CD4-positive, CD25-positive, alpha-beta regulatory T cell (primary cell): ENCODE data around the gene KCNMA1. TPM values are rescaled to one million over a fixed set of nuclear protein-coding genes. Genes with fewer than 3 reads are reported as not detected.

ENCODE experiments used
- ATAC-seq, 2 donors: fragments of 150-1000 bp; cut with Tn5 transposase; one replicate each; pipeline ENCODE4 v1.10.0; 2021; ENCODE audit warnings: low read depth in 2 of 2, moderate number of reproducible peaks in 2 of 2, moderate library complexity in 1 of 2
- DNase-seq, 3 donors: peaks; one replicate each; pipeline versions ENCODE4 v3.0.0 to v3.0.0-alpha.2; 2012 to 2022; ENCODE audit warnings: mixed read lengths in 1 of 3
- H3K27ac ChIP-seq: one replicate; pipeline ENCODE4 v1.7.0; 2013; ENCODE audit warnings: mild to moderate bottlenecking, low read length; ENCODE audit not compliant: insufficient read depth, poor library complexity, severe bottlenecking
- H3K27me3 ChIP-seq: one replicate; pipeline ENCODE4 v1.7.0; 2013; ENCODE audit warnings: low read length; ENCODE audit not compliant: control insufficient read depth, insufficient read depth
- H3K36me3 ChIP-seq: one replicate; pipeline ENCODE4 v1.7.0; 2013; ENCODE audit warnings: mild to moderate bottlenecking, low read length, moderate library complexity; ENCODE audit not compliant: control insufficient read depth, insufficient read depth
- H3K4me1 ChIP-seq: 2 replicates; pipeline ENCODE4 v1.7.0; 2013; ENCODE audit warnings: mild to moderate bottlenecking, low read length; ENCODE audit not compliant: insufficient read depth, control insufficient read depth, poor library complexity, severe bottlenecking
- H3K4me3 ChIP-seq: one replicate; pipeline ENCODE4 v1.7.0; 2013; ENCODE audit warnings: low read depth, mild to moderate bottlenecking, low read length, moderate library complexity
- H3K9me3 ChIP-seq, 2 experiments: 1 replicate in 1 of 2; 2 replicates in 1 of 2; pipeline ENCODE4 v1.7.0; 2013; ENCODE audit warnings: low read length in 2 of 2, mild to moderate bottlenecking in 1 of 2, moderate library complexity in 1 of 2; ENCODE audit not compliant: control insufficient read depth in 2 of 2
- H3K27ac Mint-ChIP-seq, 3 donors: one replicate each; pipeline ENCODE4 v1.8.0; 2020 to 2022; ENCODE audit warnings: mild to moderate bottlenecking in 3 of 3, mixed read lengths in 3 of 3, moderate library complexity in 2 of 3
- H3K27me3 Mint-ChIP-seq: one replicate; pipeline ENCODE4 v1.8.0; 2022; ENCODE audit warnings: mild to moderate bottlenecking, mixed read lengths
- H3K36me3 Mint-ChIP-seq: one replicate; pipeline ENCODE4 v1.8.0; 2020; ENCODE audit warnings: mixed read lengths
- H3K4me1 Mint-ChIP-seq, 4 donors: one replicate each; pipeline ENCODE4 v1.8.0; 2020 to 2022; ENCODE audit warnings: mixed read lengths in 4 of 4, mild to moderate bottlenecking in 1 of 4
- H3K4me3 Mint-ChIP-seq, 4 donors: one replicate each; pipeline ENCODE4 v1.8.0; 2020 to 2022; ENCODE audit warnings: mild to moderate bottlenecking in 4 of 4, mixed read lengths in 4 of 4, moderate library complexity in 3 of 4
- H3K9me3 Mint-ChIP-seq, 7 donors: one replicate each; pipeline ENCODE4 v1.8.0; 2020 to 2022; ENCODE audit warnings: mixed read lengths in 7 of 7, mild to moderate bottlenecking in 3 of 7, moderate library complexity in 2 of 7
- polyA plus RNA-seq, 4 donors: library from polyadenylated mRNA; unstranded; fragments of 300-500 nt; fragmentation: Illumina TruSeq; gene quantifications; one replicate each; pipeline ENCODE4 v1.2.3, GENCODE V29; 2021
- total RNA-seq: library from RNA; stranded (reverse); gene quantifications from one replicate; pipeline ENCODE4 v1.2.3, GENCODE V29; 2022

Gene KCNMA1
- total and polyA plus RNA-seq, 5 donors from 2014 or later: not detected

DNA sequence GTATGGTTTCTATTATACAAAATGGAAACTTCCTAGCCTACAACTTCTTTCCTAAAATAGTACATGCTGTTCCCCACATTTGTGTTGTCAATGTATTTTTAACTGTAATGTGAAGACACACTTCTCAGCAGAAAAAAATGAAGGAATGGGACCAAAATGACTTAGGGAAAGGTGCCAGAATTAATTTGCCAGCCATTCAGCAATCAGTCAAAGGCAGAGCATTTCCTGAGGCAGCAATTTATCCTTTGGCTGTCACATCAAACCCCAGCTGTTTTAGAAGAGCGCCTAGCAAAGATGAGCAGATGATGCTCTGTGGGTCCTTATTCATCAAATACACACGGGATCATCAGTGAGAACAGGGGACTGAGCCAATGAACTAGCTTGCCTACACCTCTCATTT, 592.5 kb downstream of the KCNMA1 start:
- no peaks in the 10 kb centered on the region for H3K27me3 Mint-ChIP-seq
- H3K4me1 Mint-ChIP-seq: peaks cover 0 to 9% (median 0%) of the 10 kb centered on the region in 4 donors
- no peak for DNase-seq
- no peaks in the 10 kb centered on the region for H3K36me3 Mint-ChIP-seq
- Histone ChIP-seq H3K4me1 (peaks cover 7% of the 10 kb centered on the region), H3K27me3 (no peaks in the 10 kb centered on the region), H3K9me3 (no peaks in the 10 kb centered on the region), H3K27ac (no peak overlapping the region), H3K4me3 (no peak overlapping the region), H3K36me3 (no peaks in the 10 kb centered on the region)
- no peak overlapping the region for H3K4me3 Mint-ChIP-seq
- ATAC-seq: no peak
- no peak overlapping the region for H3K27ac Mint-ChIP-seq
- no peaks in the 10 kb centered on the region for H3K9me3 Mint-ChIP-seq

DNA sequence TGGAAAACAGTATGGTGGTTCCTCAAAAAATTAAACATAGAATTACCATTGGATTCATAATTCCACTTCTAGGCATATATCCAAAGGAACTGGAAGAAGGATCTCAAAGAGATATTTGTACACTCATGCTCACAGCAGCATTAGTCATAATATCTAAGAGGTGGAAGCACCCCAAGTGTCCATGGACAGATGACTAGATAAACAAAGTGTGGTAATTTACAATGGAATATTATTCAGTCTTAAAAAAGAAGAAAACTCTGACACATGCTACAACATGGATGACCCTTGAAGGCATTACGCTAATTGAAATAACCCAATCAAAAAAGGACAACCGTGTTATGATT, 594.2 kb downstream of the KCNMA1 start:
- H3K27ac Mint-ChIP-seq: no peak overlapping the region

DNA sequence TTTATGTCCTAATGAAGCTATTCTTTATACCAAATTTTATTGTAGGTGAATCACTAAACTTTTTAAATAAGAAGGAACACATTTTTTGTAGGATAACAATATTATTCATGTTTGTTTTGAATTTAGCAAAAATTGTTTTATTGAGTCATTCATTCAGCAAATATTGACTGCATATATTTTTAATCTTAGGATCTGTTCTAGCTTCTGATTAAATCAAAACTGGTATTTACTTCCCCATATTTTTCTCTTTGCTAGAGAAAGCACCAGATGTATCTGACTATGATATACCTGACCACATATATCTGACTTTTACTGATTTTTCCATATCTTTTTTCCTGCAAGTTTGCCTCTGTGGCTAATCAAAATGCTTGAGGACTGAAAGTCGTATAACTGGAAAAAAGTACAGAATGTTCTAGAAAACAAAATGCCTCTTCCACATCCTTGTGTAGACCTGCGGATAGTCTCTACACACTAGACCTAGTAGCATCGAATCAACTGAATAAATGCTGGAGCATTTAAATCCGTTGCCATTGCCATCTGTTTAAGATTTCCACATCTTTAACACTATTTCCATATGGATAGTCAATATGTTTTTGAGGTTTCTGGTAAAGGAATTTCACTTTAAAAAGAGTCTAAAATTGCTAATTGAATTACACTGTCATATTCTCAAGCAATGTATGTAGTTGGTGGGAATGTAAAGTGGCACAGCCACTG, 594.7 kb downstream of the KCNMA1 start:
- Mint-ChIP-seq H3K4me1 (peaks cover 0 to 10% (median 0%) of the 10 kb centered on the region in 4 donors), H3K27ac (no peak overlapping the region)
- ATAC-seq: no peak

More for the DNA sequence above, 594.2 kb downstream of the KCNMA1 start:
- Mint-ChIP-seq H3K4me1 (peaks cover 0 to 10% (median 0%) of the 10 kb centered on the region in 4 donors), H3K4me3 (no peak overlapping the region), H3K9me3 (peaks cover 0 to 5% (median 0%) of the 10 kb centered on the region in 7 donors), H3K36me3 (no peaks in the 10 kb centered on the region), H3K27me3 (no peaks in the 10 kb centered on the region)
- DNase-seq (no peak), ATAC-seq (no peak)
- H3K4me3 ChIP-seq: no peak overlapping the region
- no peaks in the 10 kb centered on the region for H3K36me3 ChIP-seq
- H3K4me1 ChIP-seq: peaks cover 7% of the 10 kb centered on the region
- H3K27me3 ChIP-seq: no peaks in the 10 kb centered on the region
- H3K9me3 ChIP-seq: no peaks in the 10 kb centered on the region
- no peak overlapping the region for H3K27ac ChIP-seq

DNA sequence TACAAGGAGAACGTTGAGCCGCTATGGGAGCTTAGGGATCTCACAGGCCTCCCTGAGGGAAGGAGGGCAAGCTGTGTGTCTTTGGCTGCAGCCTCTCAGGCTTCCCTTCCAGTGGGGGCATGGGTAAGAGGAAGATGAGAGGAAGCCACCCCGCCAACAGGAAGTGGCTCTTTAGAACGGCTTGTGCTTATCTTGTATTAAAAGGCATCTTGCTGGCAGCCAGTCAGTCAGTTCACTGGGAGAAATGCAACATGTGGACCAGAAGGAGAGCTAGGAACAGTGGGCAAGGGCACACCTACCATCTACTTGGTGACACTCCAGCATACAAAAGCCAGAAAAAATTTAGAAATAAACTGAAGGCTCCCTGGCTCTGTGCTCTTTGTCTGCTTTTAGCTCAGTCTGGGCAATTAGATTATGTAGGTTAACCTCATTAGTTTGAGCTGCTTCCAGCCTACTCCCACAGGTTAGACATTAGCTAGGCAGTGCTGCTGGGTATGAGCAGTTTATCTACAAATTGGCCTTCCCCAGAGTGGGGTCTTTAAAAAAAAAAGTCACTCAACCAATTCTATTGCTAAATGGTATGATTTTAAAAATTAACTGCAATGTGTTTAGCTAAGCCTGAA, 595.9 kb downstream of the KCNMA1 start:
- Mint-ChIP-seq H3K9me3 (peaks cover 0 to 5% (median 0%) of the 10 kb centered on the region in 7 donors), H3K27ac (peak overlapping the region in 2 of 3 donors; percentile 43 to 77), H3K4me1 (peaks cover 0 to 10% (median 0%) of the 10 kb centered on the region in 4 donors), H3K4me3 (peak overlapping the region in 2 of 4 donors; percentile 22 to 63), H3K27me3 (no peaks in the 10 kb centered on the region), H3K36me3 (no peaks in the 10 kb centered on the region)
- H3K36me3 ChIP-seq: no peaks in the 10 kb centered on the region
- H3K4me1 ChIP-seq: peaks cover 7% of the 10 kb centered on the region
- peak in 2 of 3 donors; percentile 8 to 45 for DNase-seq
- no peaks in the 10 kb centered on the region for H3K27me3 ChIP-seq
- peak in 1 of 2 donors; percentile 59 for ATAC-seq
- H3K4me3 ChIP-seq: no peak overlapping the region
- no peak overlapping the region for H3K27ac ChIP-seq
- no peaks in the 10 kb centered on the region for H3K9me3 ChIP-seq

More for the DNA sequence above, 594.7 kb downstream of the KCNMA1 start:
- Mint-ChIP-seq H3K36me3 (no peaks in the 10 kb centered on the region), H3K4me3 (no peak overlapping the region), H3K9me3 (peaks cover 0 to 5% (median 0%) of the 10 kb centered on the region in 7 donors), H3K27me3 (no peaks in the 10 kb centered on the region)
- Histone ChIP-seq H3K9me3 (no peaks in the 10 kb centered on the region), H3K27me3 (no peaks in the 10 kb centered on the region), H3K27ac (no peak overlapping the region), H3K36me3 (no peaks in the 10 kb centered on the region), H3K4me3 (no peak overlapping the region), H3K4me1 (peaks cover 7% of the 10 kb centered on the region)
- DNase-seq: no peak

DNA sequence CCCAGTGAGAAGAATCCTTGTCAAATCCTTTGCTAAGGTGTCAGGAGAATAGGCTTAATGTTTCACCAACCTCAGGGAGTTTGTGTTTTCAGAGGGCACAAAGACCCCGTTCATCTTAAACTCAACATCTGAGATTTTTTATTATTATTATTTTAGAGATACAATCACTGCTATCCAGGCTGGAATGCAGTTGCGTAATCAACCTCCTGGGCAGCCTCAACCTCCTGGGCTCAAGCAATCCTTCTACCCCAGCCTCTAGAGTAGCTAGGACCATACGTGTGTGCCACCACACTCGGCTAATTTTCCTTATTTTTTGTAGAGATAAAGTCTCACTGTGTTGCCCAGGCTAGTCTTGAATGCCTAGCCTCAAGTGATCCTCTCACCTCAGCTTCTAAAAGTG, 599.2 kb downstream of the KCNMA1 start:
- DNase-seq (no peak), ATAC-seq (no peak)
- H3K27ac ChIP-seq: no peak overlapping the region
- no peaks in the 10 kb centered on the region for H3K36me3 ChIP-seq
- H3K4me3 Mint-ChIP-seq: no peak overlapping the region
- no peaks in the 10 kb centered on the region for H3K36me3 Mint-ChIP-seq
- H3K27me3 ChIP-seq: no peaks in the 10 kb centered on the region
- H3K27me3 Mint-ChIP-seq: no peaks in the 10 kb centered on the region
- H3K9me3 ChIP-seq: no peaks in the 10 kb centered on the region
- peaks cover 0 to 5% (median 0%) of the 10 kb centered on the region in 7 donors for H3K9me3 Mint-ChIP-seq
- no peak overlapping the region for H3K27ac Mint-ChIP-seq
- no peak overlapping the region for H3K4me3 ChIP-seq
- H3K4me1 ChIP-seq: peaks cover 7% of the 10 kb centered on the region
- peaks cover 0 to 10% (median 0%) of the 10 kb centered on the region in 4 donors for H3K4me1 Mint-ChIP-seq

DNA sequence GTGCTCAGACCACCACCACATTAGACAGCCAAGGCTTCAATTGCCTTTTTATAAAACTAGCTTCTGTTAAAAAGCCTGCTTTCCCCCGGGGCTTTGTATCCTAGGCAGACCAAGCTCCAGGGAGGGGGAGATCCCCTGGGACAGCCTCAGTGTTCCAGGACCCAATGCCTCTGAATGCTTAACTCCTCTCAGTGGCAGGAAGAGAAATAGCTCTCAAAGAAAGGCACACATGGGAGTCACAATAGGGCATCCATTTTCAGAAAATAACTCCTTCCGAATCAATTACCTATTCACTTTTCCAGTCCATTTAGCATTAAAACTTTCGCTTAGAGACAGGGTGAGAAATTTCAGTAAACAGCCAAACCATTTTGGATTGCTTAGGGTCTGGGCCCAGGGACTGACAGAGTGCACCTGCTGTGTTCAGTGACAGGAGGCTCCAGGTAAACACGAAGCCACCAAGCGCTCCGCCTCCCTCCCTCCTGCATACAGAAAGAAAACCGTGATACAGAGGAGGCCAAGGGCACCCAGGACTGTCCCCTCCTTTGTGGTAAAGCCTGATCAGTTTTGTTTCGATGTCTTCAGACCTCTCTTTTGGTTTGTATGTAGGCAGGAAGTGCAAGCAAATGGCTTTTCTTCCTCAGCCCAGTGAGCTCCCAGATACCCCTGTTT, 599.7 kb downstream of the KCNMA1 start:
- no peaks in the 10 kb centered on the region for H3K9me3 ChIP-seq
- no peak overlapping the region for H3K27ac ChIP-seq
- peaks cover 6% of the 10 kb centered on the region for H3K4me1 ChIP-seq
- no peak for ATAC-seq
- H3K36me3 ChIP-seq: no peaks in the 10 kb centered on the region
- H3K36me3 Mint-ChIP-seq: no peaks in the 10 kb centered on the region
- peak overlapping the region in 1 of 3 donors; percentile 11 for H3K27ac Mint-ChIP-seq
- H3K4me1 Mint-ChIP-seq: peaks cover 0 to 10% (median 0%) of the 10 kb centered on the region in 4 donors
- no peaks in the 10 kb centered on the region for H3K27me3 ChIP-seq
- no peaks in the 10 kb centered on the region for H3K27me3 Mint-ChIP-seq
- DNase-seq: no peak
- H3K9me3 Mint-ChIP-seq: peaks cover 0 to 5% (median 0%) of the 10 kb centered on the region in 7 donors
- H3K4me3 Mint-ChIP-seq: no peak overlapping the region
- no peak overlapping the region for H3K4me3 ChIP-seq

DNA sequence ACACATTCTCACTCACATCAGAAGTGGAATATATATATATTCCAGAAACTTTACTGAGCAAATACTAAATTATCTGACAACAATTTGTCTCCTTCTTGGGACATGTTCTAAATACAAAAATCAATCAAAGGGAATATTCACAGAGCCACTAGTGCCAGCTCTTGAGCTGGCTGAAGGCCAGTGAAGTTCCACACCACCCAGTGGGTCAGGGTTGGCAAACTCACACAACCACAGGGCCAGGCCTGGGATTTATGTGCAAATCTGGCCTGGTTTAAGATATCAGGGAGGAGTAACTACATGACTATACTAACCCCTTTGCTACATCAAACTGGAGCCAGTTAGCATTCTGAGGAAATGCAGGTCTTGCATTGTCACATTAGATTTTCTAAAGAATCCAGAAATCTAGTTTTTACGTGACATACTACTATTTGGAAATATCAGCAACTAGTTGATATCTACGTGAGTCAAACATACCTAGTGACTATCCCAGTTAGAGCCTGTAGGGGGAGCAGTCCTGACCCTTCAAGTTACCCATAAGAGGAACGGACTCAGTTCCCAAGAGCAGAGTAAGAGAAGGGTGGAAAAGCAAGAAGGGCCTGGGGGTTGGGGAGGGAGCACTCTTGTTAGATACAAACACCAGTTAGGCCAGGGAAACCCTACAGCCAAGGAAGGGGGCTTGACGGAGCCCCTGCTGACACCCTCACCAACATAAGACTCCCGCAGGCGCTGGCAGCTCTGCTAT, 600.4 kb downstream of the KCNMA1 start:
- Histone ChIP-seq H3K4me1 (peaks cover 5% of the 10 kb centered on the region), H3K9me3 (no peaks in the 10 kb centered on the region), H3K36me3 (no peaks in the 10 kb centered on the region), H3K27me3 (no peaks in the 10 kb centered on the region), H3K27ac (no peak overlapping the region), H3K4me3 (no peak overlapping the region)
- Mint-ChIP-seq H3K27me3 (no peaks in the 10 kb centered on the region), H3K9me3 (peaks cover 0 to 5% (median 0%) of the 10 kb centered on the region in 7 donors), H3K36me3 (no peaks in the 10 kb centered on the region), H3K27ac (no peak overlapping the region), H3K4me3 (no peak overlapping the region), H3K4me1 (peaks cover 0 to 10% (median 0%) of the 10 kb centered on the region in 4 donors)
- DNase-seq (peak in 1 of 3 donors; percentile 11), ATAC-seq (no peak)
